ENCODE measurements around the gene TNNC1. TPM values are rescaled to one million over a fixed set of nuclear protein-coding genes. Genes with fewer than 3 reads are reported as not detected.

Gene TNNC1
- total and polyA plus RNA-seq, 12 donors, result 6,035 to 18,066 (median 8,315) TPM

DNA sequence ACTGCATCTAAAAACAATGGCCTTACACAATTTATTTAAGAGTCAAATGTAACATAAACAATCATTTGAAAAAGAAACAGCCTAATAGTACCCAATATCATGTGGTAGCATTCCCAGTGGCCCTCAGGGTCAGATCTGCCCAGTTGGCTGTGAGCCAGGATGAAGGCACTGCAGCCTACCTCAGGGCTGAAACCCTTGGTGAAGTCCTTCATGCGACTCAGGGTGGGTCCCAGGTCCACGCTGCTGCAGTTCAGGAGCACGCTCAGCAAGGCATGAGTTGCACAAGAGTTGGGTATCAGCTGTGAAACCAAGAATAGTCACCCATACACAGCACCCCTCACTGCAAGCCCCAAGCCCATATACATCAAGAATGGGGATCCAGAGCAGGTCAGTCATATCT, 46.1 kb downstream of the TNNC1 start:
- no peak overlapping the region for H3K27ac ChIP-seq
- ATAC-seq (no peak), DNase-seq (no peak)
- no peaks in the 10 kb centered on the region for H3K9me3 ChIP-seq
- no peak overlapping the region for H3K4me3 ChIP-seq
- peaks cover 6 to 45% (median 36%) of the 10 kb centered on the region in 9 donors for H3K4me1 ChIP-seq
- 93 to 97% methylated on average over 3 of the region's 3 CpGs for WGBS, 2 donors
- intact Hi-C loops (cut with DNase I), result no loop called here
- H3K36me3 ChIP-seq, result peaks cover 0 to 60% (median 35%) of the 10 kb centered on the region in 9 donors
- no peaks in the 10 kb centered on the region for H3K27me3 ChIP-seq
- TF ChIP-seq, protein P1, sequence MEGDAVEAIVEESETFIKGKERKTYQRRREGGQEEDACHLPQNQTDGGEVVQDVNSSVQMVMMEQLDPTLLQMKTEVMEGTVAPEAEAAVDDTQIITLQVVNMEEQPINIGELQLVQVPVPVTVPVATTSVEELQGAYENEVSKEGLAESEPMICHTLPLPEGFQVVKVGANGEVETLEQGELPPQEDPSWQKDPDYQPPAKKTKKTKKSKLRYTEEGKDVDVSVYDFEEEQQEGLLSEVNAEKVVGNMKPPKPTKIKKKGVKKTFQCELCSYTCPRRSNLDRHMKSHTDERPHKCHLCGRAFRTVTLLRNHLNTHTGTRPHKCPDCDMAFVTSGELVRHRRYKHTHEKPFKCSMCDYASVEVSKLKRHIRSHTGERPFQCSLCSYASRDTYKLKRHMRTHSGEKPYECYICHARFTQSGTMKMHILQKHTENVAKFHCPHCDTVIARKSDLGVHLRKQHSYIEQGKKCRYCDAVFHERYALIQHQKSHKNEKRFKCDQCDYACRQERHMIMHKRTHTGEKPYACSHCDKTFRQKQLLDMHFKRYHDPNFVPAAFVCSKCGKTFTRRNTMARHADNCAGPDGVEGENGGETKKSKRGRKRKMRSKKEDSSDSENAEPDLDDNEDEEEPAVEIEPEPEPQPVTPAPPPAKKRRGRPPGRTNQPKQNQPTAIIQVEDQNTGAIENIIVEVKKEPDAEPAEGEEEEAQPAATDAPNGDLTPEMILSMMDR (IDR thresholded peaks at IDR 0.05), result no peak

- intact Hi-C loops (cut with DNase I), result no loop called here
These were observed 46.9 kb downstream of the TNNC1 start for GRCh38 chr3:52406791-52407510.

GRCh38 chr3:52406231-52406661, 47.6 kb downstream of the TNNC1 start:
- H3K27ac ChIP-seq, result no peak overlapping the region
- WGBS, 2 donors, result 91 to 96% methylated on average over 11 of the region's 11 CpGs
- H3K9me3 ChIP-seq, result no peaks in the 10 kb centered on the region
- peaks cover 0 to 30% (median 20%) of the 10 kb centered on the region in 9 donors for H3K4me1 ChIP-seq
- DNase-seq (no peak), ATAC-seq (no peak)
- TF ChIP-seq, protein P1 (IDR thresholded peaks at IDR 0.05), result no peak
- no peak overlapping the region for H3K4me3 ChIP-seq
- H3K36me3 ChIP-seq, result peaks cover 0 to 75% (median 49%) of the 10 kb centered on the region in 9 donors
- intact Hi-C loops (cut with DNase I), result no loop called here
- no peaks in the 10 kb centered on the region for H3K27me3 ChIP-seq

More at GRCh38 chr3:52406791-52407510, 46.9 kb downstream of the TNNC1 start:
- Histone ChIP-seq H3K4me3 (no peak overlapping the region), H3K36me3 (peaks cover 0 to 68% (median 43%) of the 10 kb centered on the region in 9 donors), H3K27ac (no peak overlapping the region), H3K9me3 (no peaks in the 10 kb centered on the region), H3K4me1 (peaks cover 2 to 37% (median 28%) of the 10 kb centered on the region in 9 donors), H3K27me3 (no peaks in the 10 kb centered on the region)
- 95 to 97% methylated on average over 20 of the region's 20 CpGs for WGBS, 2 donors
- DNase-seq (no peak), ATAC-seq (no peak)
- TF ChIP-seq, protein P1 (IDR thresholded peaks at IDR 0.05), result no peak

DNA sequence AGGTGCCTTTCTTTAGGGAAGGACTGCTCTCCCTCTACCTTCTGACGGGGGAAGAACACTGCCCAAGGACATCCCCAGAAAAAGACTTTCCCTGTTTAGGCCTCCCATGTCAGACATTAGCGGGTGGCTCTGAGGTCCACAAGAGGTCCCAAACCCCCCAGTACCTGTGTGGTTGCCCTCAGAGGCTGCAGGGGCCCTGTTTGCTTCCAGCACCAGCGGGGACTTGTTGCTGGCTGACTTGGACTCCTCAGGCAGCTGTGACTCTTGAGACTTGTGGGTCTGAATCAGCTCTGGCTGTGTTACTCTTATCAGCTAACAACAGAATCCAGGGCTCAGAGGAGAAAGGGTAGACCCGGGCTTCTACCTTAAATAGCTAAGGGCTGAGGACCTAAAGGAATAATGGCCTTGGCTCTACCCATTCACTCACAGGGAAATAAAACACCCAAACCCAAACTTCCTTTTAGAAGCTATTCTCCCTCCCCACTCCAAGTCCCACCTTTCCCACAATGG, 48.2 kb downstream of the TNNC1 start:
- intact Hi-C loops (cut with DNase I), result no loop called here
- WGBS, 2 donors, result 87% methylated on average over 4 of the region's 4 CpGs
- ATAC-seq (no peak), DNase-seq (no peak)
- peaks cover 0 to 81% (median 50%) of the 10 kb centered on the region in 9 donors for H3K36me3 ChIP-seq
- H3K4me1 ChIP-seq, result peaks cover 0 to 24% (median 16%) of the 10 kb centered on the region in 9 donors
- TF ChIP-seq, protein P1 (IDR thresholded peaks at IDR 0.05), result no peak
- H3K27me3 ChIP-seq, result no peaks in the 10 kb centered on the region
- H3K4me3 ChIP-seq, result no peak overlapping the region
- no peaks in the 10 kb centered on the region for H3K9me3 ChIP-seq
- no peak overlapping the region for H3K27ac ChIP-seq

Measured in heart right ventricle (tissue), 16 donors.